Stimulated activated CD4-positive, alpha-beta T cell treated with anti-CD3 and anti-CD28 coated beads, Interleukin-2, amount 100 ng/mL, for 48 hours (primary cell): ENCODE results near the gene GNG13.
"Not testable (repeated sequence)": the region's sequence is repeated elsewhere in the genome, so short reads cannot be mapped to it uniquely, and the experiment has no call there.

Experiments used
- DNase-seq, 2 donors: peaks; one replicate each; pipeline ENCODE4 v3.0.0-alpha.2; 2020

The GNG13 gene

GRCh38 chr16:760545-761343 is 39.8 kb downstream of the GNG13 start, which contains the start of gene MSLN:
Gene MSLN (plus strand): TSS chr16:760734. CDS start chr16:762681, 1,947 bp downstream.
- DNase-seq: no peak

DNA sequence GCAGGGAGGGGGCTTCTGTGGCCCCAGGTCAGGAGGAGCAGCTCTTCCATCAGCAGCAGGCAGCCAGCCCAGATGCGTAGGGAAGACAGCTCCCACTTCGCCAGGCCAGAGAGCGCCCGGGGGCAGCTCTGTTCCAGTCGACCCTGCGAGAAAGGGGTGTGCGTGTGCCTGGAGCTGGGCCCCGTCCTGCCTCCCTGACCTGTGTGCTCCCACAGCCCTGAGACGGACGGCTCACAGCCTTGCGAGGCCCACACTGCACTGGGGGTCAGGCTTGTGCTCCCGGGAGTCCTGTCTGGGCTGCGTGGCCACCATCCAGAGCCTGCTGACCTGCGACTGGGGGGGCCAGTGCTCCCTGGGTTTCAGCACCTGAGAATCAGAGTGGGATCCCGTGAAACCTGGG is 40.5 kb downstream of the GNG13 start:
- DNase-seq: no peak

DNA sequence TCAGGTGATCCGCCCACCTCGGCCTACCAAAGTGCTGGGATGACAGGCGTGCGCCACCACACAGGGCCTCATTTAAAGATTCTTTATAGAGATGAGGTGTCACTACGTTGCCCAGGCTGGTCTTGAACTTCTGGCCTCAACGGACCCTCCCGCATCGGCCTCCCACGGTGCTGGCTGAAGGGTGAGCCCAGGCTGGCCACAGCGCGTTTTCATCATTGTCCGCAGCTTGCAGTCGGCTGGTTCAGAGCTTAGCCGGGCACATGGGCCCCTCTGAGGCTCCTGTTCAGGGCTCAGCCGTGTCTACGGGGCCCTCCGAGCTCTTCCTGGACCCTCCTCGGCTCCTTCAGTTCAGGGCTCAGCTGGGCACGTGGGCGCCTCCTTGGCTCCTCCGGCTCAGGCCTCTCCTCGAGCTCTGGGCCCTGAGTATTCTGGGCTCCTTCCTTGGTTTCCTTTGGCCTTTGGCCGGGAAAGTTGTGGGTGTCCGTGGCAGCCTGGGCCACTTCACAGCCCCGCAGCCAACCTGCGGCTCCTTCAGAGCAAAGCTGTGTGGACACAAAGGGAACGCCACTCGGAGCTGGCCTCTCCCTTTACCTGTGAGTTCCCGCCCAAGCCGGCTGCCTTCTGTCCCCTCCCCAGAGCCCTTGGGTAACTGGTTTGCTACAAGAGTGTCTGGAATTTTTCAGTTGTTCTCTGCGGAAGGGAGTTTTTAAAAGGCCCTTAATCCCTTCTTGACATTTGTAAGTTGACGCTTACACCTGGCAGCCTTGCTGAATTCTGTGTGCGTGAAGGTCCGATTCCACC is 41.2 kb downstream of the GNG13 start:
- DNase-seq: no peak

DNA sequence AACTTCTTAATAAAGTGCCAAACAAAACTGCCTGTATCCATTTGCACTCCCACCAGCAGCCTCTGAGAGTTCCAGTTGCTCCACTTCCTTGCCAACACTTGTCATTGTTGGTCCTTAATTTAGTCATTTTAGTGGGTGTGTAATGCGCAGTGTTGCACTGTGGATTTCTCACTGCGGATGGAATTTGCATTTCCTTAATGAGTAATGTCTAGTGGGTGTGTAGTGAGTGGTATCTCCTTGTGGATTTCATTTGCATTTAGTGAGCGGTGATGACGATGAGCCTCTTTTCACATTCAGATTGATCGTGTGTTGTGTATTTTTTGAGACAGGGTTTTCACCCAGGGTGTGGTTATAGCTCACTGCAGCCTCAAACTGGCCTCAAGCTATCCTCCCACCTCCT is 44.1 kb downstream of the GNG13 start:
- DNase-seq: no peak

- no peak for DNase-seq
Observed at GRCh38 chr16:754656-755055, 45.9 kb downstream of the GNG13 start.

DNA sequence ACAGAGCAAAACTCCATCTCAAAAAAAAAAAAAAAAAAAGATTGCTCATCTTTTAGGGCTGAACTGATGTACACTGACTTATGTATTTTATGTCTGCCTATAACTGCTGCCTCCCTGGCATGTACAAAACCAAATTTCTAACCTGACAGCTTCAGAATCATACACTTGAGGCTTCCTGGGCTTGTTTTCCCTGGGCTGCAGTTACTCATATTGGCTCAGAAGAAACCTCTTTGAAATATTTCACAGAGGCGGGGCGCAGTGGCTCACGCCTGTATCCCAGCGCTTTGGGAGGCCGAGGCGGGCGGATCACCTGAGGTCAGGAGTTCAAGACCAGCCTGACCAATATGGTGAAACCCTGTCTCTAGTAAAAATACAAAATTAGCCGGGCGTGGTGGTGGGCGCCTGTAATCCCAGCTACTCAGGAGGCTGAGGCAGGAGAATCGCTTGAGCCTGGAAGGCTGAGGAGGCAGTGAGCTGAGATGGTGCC is 46.4 kb downstream of the GNG13 start:
- not testable (repeated sequence) for DNase-seq

- DNase-seq: no peak
Observed at GRCh38 chr16:752007-752312, 48.6 kb downstream of the GNG13 start.

DNA sequence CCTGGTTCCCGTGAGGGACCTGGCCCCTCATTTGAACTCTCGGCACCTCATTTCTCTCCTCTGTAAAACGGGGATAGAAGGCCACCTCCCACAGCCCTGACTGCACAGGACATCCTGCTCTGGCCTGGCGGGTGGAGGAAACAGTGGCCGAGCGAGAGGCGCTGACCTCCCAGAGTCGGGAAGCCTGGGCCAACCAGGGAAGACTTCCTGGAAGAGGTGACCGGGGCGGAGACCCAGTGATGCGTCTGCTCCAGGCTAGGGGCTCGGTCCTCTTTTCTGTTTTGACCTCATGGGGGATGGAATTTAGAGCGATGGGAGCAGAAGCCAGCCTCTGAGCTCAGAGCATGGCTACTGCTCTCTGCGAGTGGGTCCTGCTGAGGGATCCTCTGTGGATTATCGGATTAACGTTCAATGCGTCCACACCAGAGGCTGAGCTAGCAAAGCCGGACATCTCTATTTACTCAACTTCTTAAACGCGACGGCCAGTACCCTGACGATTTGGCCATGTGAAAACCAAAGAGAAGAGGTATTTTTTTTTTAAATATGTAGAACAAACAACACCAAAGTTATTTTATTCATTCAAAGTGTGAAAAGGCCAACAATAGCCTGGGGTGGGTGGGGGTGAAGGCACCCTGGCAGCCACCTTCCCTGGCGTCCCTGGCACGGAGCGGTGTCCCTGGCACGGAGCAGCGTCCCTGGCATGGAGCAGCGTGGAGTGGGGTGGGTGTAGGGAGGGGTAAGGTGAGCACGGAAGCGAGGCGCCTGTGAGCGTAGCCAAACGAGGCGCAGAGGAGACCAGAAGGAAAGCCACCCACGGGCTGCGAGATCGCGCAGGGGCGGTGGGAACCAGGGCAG is 49.2 kb downstream of the GNG13 start:
- no peak for DNase-seq

DNA sequence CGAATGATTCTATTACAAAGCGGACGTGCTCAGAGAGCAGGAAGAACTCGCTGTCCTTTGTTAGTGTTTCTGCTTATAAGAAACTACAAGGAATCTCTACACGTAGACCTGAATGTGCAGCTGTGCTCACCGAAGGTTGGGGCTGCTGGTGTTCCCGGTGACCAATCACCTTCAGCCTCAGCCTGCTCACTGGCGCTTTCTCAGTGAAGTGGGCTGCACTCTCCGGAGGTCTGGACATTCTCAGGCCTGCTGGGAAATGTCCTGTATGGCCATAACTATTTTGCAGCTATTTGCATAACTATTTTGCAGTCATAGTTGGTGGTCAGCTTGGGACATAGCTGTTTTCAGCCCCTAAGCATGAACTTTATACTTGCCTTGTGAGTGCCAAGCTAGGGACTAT is 50.0 kb downstream of the GNG13 start:
- no peak for DNase-seq

GRCh38 chr16:749010-749409 is 51.5 kb downstream of the GNG13 start:
- DNase-seq: no peak
